ENCODE results near the gene NMUR1. TPM values are rescaled to one million over a fixed set of nuclear protein-coding genes. Genes with fewer than 3 reads are reported as not detected.
A peak's percentile ranks its signal among the peaks of the same experiment; 100 is the strongest.

The NMUR1 gene
- total and polyA plus RNA-seq, 8 donors = 0.38 to 2.1 (median 0.89) TPM

- FAIRE-seq = no peak
- no peaks in the 10 kb centered on the region for H3K4me1 ChIP-seq
- DNase-seq = no peak
- no peaks in the 10 kb centered on the region for H3K27me3 ChIP-seq
- ATAC-seq = no peak
- no peak overlapping the region for H3K4me3 ChIP-seq
- TF ChIP-seq CTCF (IDR thresholded peaks at IDR 0.05) = no peak
- no peaks in the 10 kb centered on the region for H3K36me3 ChIP-seq
- H3K9me3 ChIP-seq = no peaks in the 10 kb centered on the region
- WGBS, 2 donors = 87% methylated on average over 6 of the region's 6 CpGs
- intact Hi-C loops (cut with DNase I) = no loop called here
- no peak overlapping the region for H3K27ac ChIP-seq
These were observed 38.0 kb upstream of the NMUR1 start for GRCh38 chr2:231568098-231568784.

- DNase-seq (no peak), FAIRE-seq (no peak), ATAC-seq (no peak)
- no peak for TF ChIP-seq CTCF (IDR thresholded peaks at IDR 0.05)
- Histone ChIP-seq H3K36me3 (no peaks in the 10 kb centered on the region), H3K4me1 (no peaks in the 10 kb centered on the region), H3K4me3 (no peak overlapping the region), H3K27me3 (no peaks in the 10 kb centered on the region), H3K27ac (no peak overlapping the region), H3K9me3 (no peaks in the 10 kb centered on the region)
- WGBS, 2 donors = 79 to 82% methylated on average over 3 of the region's 3 CpGs
- intact Hi-C loops (cut with DNase I) = no loop called here
These were observed 36.9 kb upstream of the NMUR1 start for GRCh38 chr2:231567159-231567558.

GRCh38 chr2:231565887-231566594 is 35.8 kb upstream of the NMUR1 start:
- Histone ChIP-seq H3K27me3 (no peaks in the 10 kb centered on the region), H3K4me3 (no peak overlapping the region), H3K36me3 (no peaks in the 10 kb centered on the region), H3K27ac (no peak overlapping the region), H3K4me1 (no peaks in the 10 kb centered on the region), H3K9me3 (no peaks in the 10 kb centered on the region)
- FAIRE-seq (no peak), ATAC-seq (no peak), DNase-seq (no peak)
- 67% methylated on average over 4 of the region's 4 CpGs for WGBS, 2 donors
- intact Hi-C loops (cut with DNase I) = no loop called here
- no peak for TF ChIP-seq CTCF (IDR thresholded peaks at IDR 0.05)

- peak in 2 of 6 donors; percentile 13 to 33 for DNase-seq
- intact Hi-C loops (cut with DNase I) = no loop called here
These were observed 33.2 kb upstream of the NMUR1 start for GRCh38 chr2:231563378-231563961.

More at GRCh38 chr2:231563378-231563961, 33.2 kb upstream of the NMUR1 start:
- peak in 3 of 4 donors; percentile 15 to 37 (median 27) for TF ChIP-seq CTCF (IDR thresholded peaks at IDR 0.05)
- Histone ChIP-seq H3K9me3 (no peaks in the 10 kb centered on the region), H3K27me3 (no peaks in the 10 kb centered on the region), H3K27ac (no peak overlapping the region), H3K36me3 (no peaks in the 10 kb centered on the region), H3K4me1 (no peaks in the 10 kb centered on the region), H3K4me3 (no peak overlapping the region)
- 5 to 13% methylated on average over 3 of the region's 3 CpGs for WGBS, 2 donors
- ATAC-seq (peak; percentile 58 to 90 (median 87)), FAIRE-seq (no peak)
